ENCODE measurements around the gene NRAP. TPM values are rescaled to one million over a fixed set of nuclear protein-coding genes. Genes with fewer than 3 reads are reported as not detected.

The NRAP gene
- total and polyA plus RNA-seq, 2 of the 8 experiments (the other 6 are each of a cell fraction or from before 2014, with no cell fraction given): not detected

DNA sequence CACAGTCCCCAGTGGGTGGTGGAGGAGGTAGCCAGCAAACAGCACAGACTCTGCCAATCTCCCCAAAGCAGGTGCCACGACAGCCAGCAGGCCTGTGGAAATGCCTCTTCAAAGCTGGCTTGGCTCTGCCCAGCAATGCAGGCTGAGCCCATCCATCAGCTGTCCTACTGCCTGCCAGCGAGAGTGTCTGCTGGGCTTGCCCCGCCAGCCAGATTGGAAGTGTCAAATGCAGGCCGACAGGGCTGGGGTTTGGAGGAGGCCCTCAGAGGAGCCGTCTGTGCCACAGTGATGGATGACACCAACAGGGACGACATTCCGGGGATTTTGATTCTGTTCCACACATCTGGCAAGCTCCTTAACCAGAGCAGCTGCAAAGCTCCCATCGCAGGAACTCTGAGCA is 94.3 kb downstream of the NRAP start:
- 92% methylated on average over 8 of the region's 8 CpGs; no CpG with 5 or more reads in 1 of the 2 experiments for WGBS, 2 experiments (ENCODE audit: extremely low coverage in 1 of 2, insufficient coverage in 1 of 2, insufficient read length in 1 of 2, insufficient replicate concordance in 2 of 2, low coverage in 1 of 2, low lambda C conversion rate in 2 of 2, missing lambda C conversion rate in 1 of 2)
- no peak overlapping the region for H3K18ac ChIP-seq (ENCODE audit: extremely low read depth, low read length)
- no peak overlapping the region for H4K8ac ChIP-seq (ENCODE audit: extremely low read depth, insufficient read depth, low read length)
- DNase-seq (ENCODE audit: low read depth in 1 of 2, low spot score in 2 of 2) (no peak), FAIRE-seq (no peak)
- H2BK15ac ChIP-seq (ENCODE audit: low read length): no peak overlapping the region
- H4K20me1 ChIP-seq (replicated peaks in 1 of 2; ENCODE audit: control insufficient read depth in 1 of 2, insufficient read depth in 2 of 2, low read length in 2 of 2): no peaks in the 10 kb centered on the region
- H2BK5ac ChIP-seq (ENCODE audit: low read depth, low read length): no peak overlapping the region
- peaks cover 0 to 3% (median 0%) of the 10 kb centered on the region in 4 experiments; a peak in 2 of 7 replicates for H3K4me1 ChIP-seq (replicated peaks in 1 of 4; ENCODE audit: control insufficient read depth in 3 of 4, insufficient read depth in 4 of 4, low read length in 3 of 4)
- H3K4ac ChIP-seq (replicated peaks; ENCODE audit: insufficient read length, low read depth, low read length): no peak overlapping the region
- no peak overlapping the region for H4K5ac ChIP-seq (ENCODE audit: insufficient read length, low read depth, low read length)
- H2BK120ac ChIP-seq (replicated peaks; ENCODE audit: low read depth, low read length): no peak overlapping the region
- no peak overlapping the region for H3K9ac ChIP-seq (replicated peaks in 1 of 4; ENCODE audit: extremely low read depth in 1 of 4, low read depth in 3 of 4, low read length in 3 of 4)
- ChIA-PET CTCF (ENCODE audit: partially characterized antibody) (interaction anchor here (0.6 kb wide), 1 partner anchor 49 kb away, joined by 3 read pairs; no protein-coding TSS in a partner anchor), POLR2A (ENCODE audit: partially characterized antibody) (no interaction called here)
- no peaks in the 10 kb centered on the region for H3K36me3 ChIP-seq (ENCODE audit: control insufficient read depth in 2 of 4, insufficient read depth in 4 of 4, low read length in 3 of 4)
- no peaks in the 10 kb centered on the region for H3K79me1 ChIP-seq (ENCODE audit: low read depth, low read length)
- H3K4me2 ChIP-seq (ENCODE audit: insufficient read depth in 1 of 2, low read depth in 2 of 2, low read length in 2 of 2): no peak overlapping the region
- no peak overlapping the region for H2AK5ac ChIP-seq (ENCODE audit: low read depth, low read length)
- peaks cover 0 to 3% (median 0%) of the 10 kb centered on the region in 4 experiments; a peak in 1 of 7 replicates for H3K27me3 ChIP-seq (replicated peaks in 1 of 4; ENCODE audit: control insufficient read depth in 3 of 4, extremely low read depth in 1 of 4, insufficient read depth in 3 of 4, low read length in 3 of 4)
- no peak overlapping the region for H3K14ac ChIP-seq (ENCODE audit: insufficient read length)
- no peak overlapping the region for H3K27ac ChIP-seq (ENCODE audit: low read depth, low read length)
- no peaks in the 10 kb centered on the region for H3K79me2 ChIP-seq (ENCODE audit: control insufficient read depth in 1 of 2, insufficient read depth in 2 of 2, low read length in 2 of 2)
- H3K23ac ChIP-seq (ENCODE audit: insufficient read length): no peak overlapping the region
- no peak overlapping the region for H4K91ac ChIP-seq (replicated peaks; ENCODE audit: insufficient read length, low read length)
- no peak overlapping the region for H2AFZ ChIP-seq (ENCODE audit: low read length)
- no peak overlapping the region for H2BK12ac ChIP-seq (ENCODE audit: low read depth, low read length)
- H3K23me2 ChIP-seq (ENCODE audit: low read depth, low read length): no peaks in the 10 kb centered on the region
- H3K4me3 ChIP-seq (ENCODE audit: extremely low read depth in 1 of 4, insufficient read depth in 2 of 4, low read depth in 3 of 4, low read length in 4 of 4): no peak overlapping the region
- H3K56ac ChIP-seq (replicated peaks; ENCODE audit: insufficient read length, low read depth, low read length): no peak overlapping the region
- no peaks in the 10 kb centered on the region for H3K9me3 ChIP-seq (ENCODE audit: insufficient read depth in 2 of 2, low read depth in 1 of 2, low read length in 1 of 2)
- H2BK20ac ChIP-seq (ENCODE audit: low read length): no peak overlapping the region
- no peak for TF ChIP-seq GABPA (IDR thresholded peaks at IDR 0.05; ENCODE audit: borderline replicate concordance, insufficient read depth, low read length)
- no peak for TF ChIP-seq CBX5 (IDR thresholded peaks at IDR 0.05; ENCODE audit: low read depth, low read length)
- TF ChIP-seq MAX (IDR thresholded peaks at IDR 0.05): no peak
- TF ChIP-seq FOSL1 (IDR thresholded peaks at IDR 0.05; ENCODE audit: insufficient read depth, low read depth, low read length): no peak
- no peak for TF ChIP-seq CTBP2 (IDR thresholded peaks at IDR 0.05; ENCODE audit: borderline replicate concordance, insufficient read depth, insufficient read length, low read length)
- no peak for TF ChIP-seq SIX5 (IDR thresholded peaks at IDR 0.05; ENCODE audit: low read depth, low read length)
- TF ChIP-seq SP2 (IDR thresholded peaks at IDR 0.05; ENCODE audit: low read length): no peak
- no peak for TF ChIP-seq SIN3A (conservative IDR thresholded peaks at IDR 0.05 in 1 of 2, IDR thresholded peaks at IDR 0.05 in 1 of 2; ENCODE audit: low read depth in 1 of 2, low read length in 2 of 2)
- TF ChIP-seq TBP (IDR thresholded peaks at IDR 0.05; ENCODE audit: low read depth, low read length): no peak
- no peak for TF ChIP-seq CHD2 (IDR thresholded peaks at IDR 0.05; ENCODE audit: low read length)
- no peak for TF ChIP-seq TEAD4 (IDR thresholded peaks at IDR 0.05; ENCODE audit: low read depth, low read length)
- no peak for TF ChIP-seq SP1 (IDR thresholded peaks at IDR 0.05; ENCODE audit: low read depth, low read length)
- no peak for TF ChIP-seq BACH1 (IDR thresholded peaks at IDR 0.05; ENCODE audit: low read length)
- TF ChIP-seq CHD1 (IDR thresholded peaks at IDR 0.05; ENCODE audit: low read depth, low read length): no peak
- no peak for TF ChIP-seq PHF8 (conservative IDR thresholded peaks at IDR 0.05; ENCODE audit: low read depth, low read length)
